Heart right ventricle (tissue), 16 donors: ENCODE data around the gene PDIA2. TPM values are rescaled to one million over a fixed set of nuclear protein-coding genes. Genes with fewer than 3 reads are reported as not detected.
A peak's percentile ranks its signal among the peaks of the same experiment; 100 is the strongest.
"Not testable (repeated sequence)": the region's sequence is repeated elsewhere in the genome, so short reads cannot be mapped to it uniquely, and the experiment has no call there.

Experiments
- ATAC-seq, 8 donors: fragments of 200-7000 bp; cut with Tn5 transposase; one replicate each; pipeline ENCODE4 v1.9.1; 2020; ENCODE audit warnings: mild to moderate bottlenecking in 8 of 8, moderate library complexity in 8 of 8, moderate number of reproducible peaks in 1 of 8
- DNase-seq, 2 donors: peaks; one replicate each; pipeline ENCODE4 v3.0.0-alpha.2; 2020
- H3K27ac ChIP-seq, 10 donors: fragments of 200-600 bp; sonication (generic) in 2 of 10; one replicate each; pipeline versions ENCODE4 v1.5.0 to v1.8.0; 2020 to 2022; ENCODE audit warnings: mild to moderate bottlenecking in 3 of 10
- H3K27me3 ChIP-seq, 7 donors: fragments of 200-600 bp; one replicate each; pipeline ENCODE4 v1.8.0; 2021 to 2022; ENCODE audit warnings: mild to moderate bottlenecking in 2 of 7
- H3K36me3 ChIP-seq, 9 donors: fragments of 200-600 bp; sonication (generic) in 1 of 9; one replicate each; pipeline versions ENCODE4 v1.5.0 to v1.8.0; 2020 to 2022; ENCODE audit warnings: mild to moderate bottlenecking in 2 of 9
- H3K4me1 ChIP-seq, 9 donors: fragments of 200-600 bp; sonication (generic) in 1 of 9; one replicate each; pipeline versions ENCODE4 v1.5.0 to v1.8.0; 2020 to 2022; ENCODE audit warnings: mild to moderate bottlenecking in 4 of 9
- H3K4me3 ChIP-seq, 10 donors: fragments of 200-600 bp; sonication (generic) in 2 of 10; one replicate each; pipeline versions ENCODE4 v1.5.0 to v1.8.0; 2020 to 2022; ENCODE audit warnings: mild to moderate bottlenecking in 7 of 10, moderate library complexity in 2 of 10
- H3K9me3 ChIP-seq, 11 donors: fragments of 200-600 bp in 10 of 11; sonication (generic) in 2 of 11; one replicate each; pipeline versions ENCODE4 v1.5.0 to v1.8.0; 2013 to 2022; ENCODE audit warnings: mild to moderate bottlenecking in 2 of 11, control low read depth in 1 of 11, moderate library complexity in 1 of 11
- CTCF ChIP-seq, 9 donors: fragments of 200-600 bp; sonication (generic) in 2 of 9; IDR thresholded peaks; one replicate each; pipeline versions ENCODE4 v1.5.0 to v1.8.0; 2021 to 2022; ENCODE audit warnings: antibody characterized with exemption in 9 of 9, mild to moderate bottlenecking in 5 of 9, moderate library complexity in 1 of 9
- WGBS, 2 donors: extraction: QIAGEN DNeasy Blood & Tissue Kit; methylation state at CpG; one replicate each; pipeline ENCODE4 v1.1.7; 2013; ENCODE audit warnings: inconsistent platforms in 1 of 2; 5-methylcytosine and 5-hydroxymethylcytosine counted together
- intact Hi-C, 10 donors: fragments of 100-400 bp; cut with DNase I; formaldehyde crosslinking; loops; one replicate each; pipeline versions ENCODE4 v1.11.1 to v1.14.2; 2022
- polyA plus RNA-seq, 2 donors: library from polyadenylated mRNA; stranded (reverse); fragments of 200-250 nt; gene quantifications; one replicate each; pipeline ENCODE4 v1.2.3, GENCODE V29; 2013
- total RNA-seq, 10 donors: library from RNA; stranded (reverse); fragmentation: NEBNext Ultra II Directional in 3 of 10; extraction: Animal tissue kit (Norgen Biotek cat#: 25700) in 3 of 10; gene quantifications; one replicate each; pipeline versions ENCODE4 v1.2.1 to v1.2.4, GENCODE V29; 2021 to 2023
- donor health status: Arrhythmogenic right ventricular cardiomyopathy.
- donor health status: ischemic (EF 13 %, LVEDD 7.1; RV severe dilation, severe dysfunction).
- donor health status: healthy with polysubstance abuse.
- donor health status: DM: no; HTN: yes; CAD: no.
- donor health status: DM: no; HTN: no; CAD: no.
- donor health status: ischemic (EF 25% LVEDD 6.9; RV normal size, moderate dysfunction).
- donor health status: ischemic (EF 25% LVEDD 5.7; RV mildly dilated, moderate dysfunction).
- donor health status: healthy.
- donor health status: DM: yes; HTN: yes; CAD: no.
- donor health status: Ischemic cardiomyopathy.
- donor health status: ischemic (EF 35%, LVEDD 5.7; RV mildly dilated, moderate dysfunction).
- donor health status: nonischemic (EF 11% LVEDD 7.7; RV severe dilation, severe dysfunction).
- donor health status: DM: yes; HTN: yes; CAD: no.
- donor health status: PGD.
- donor health status: ischemic (EF 29% LVEDD 5.4; RV normal size, mild dysfunction).
- donor health status: nonischemic (EF 23%, LVEDD 6.1; RV moderate dilation, normal function).

The PDIA2 gene
- total and polyA plus RNA-seq, 12 donors: 0.32 to 14.0 (median 2.9) TPM

GRCh38 chr16:266258-267164 lies 16.5 kb upstream of the PDIA2 start:
- 70 to 85% methylated on average over 20 to 25 of the region's 25 CpGs for WGBS, 2 donors
- DNase-seq (no peak), ATAC-seq (peak in 1 of 8 donors; percentile 9)
- Histone ChIP-seq H3K4me3 (no peak overlapping the region), H3K27ac (no peak overlapping the region), H3K9me3 (no peaks in the 10 kb centered on the region), H3K36me3 (peaks cover 0 to 46% (median 29%) of the 10 kb centered on the region in 9 donors), H3K4me1 (no peaks in the 10 kb centered on the region), H3K27me3 (no peaks in the 10 kb centered on the region)
- TF ChIP-seq CTCF (IDR thresholded peaks at IDR 0.05): no peak
- intact Hi-C loops: no loop called here

- 85 to 90% methylated on average over 17 of the region's 17 CpGs for WGBS, 2 donors
- ATAC-seq, H3K27me3 ChIP-seq, DNase-seq, H3K4me1 ChIP-seq, H3K27ac ChIP-seq, intact Hi-C loops, H3K4me3 ChIP-seq, H3K9me3 ChIP-seq: not testable (repeated sequence)
- H3K36me3 ChIP-seq: peaks cover 0 to 35% (median 20%) of the 10 kb centered on the region in 9 donors
Measured at GRCh38 chr16:267562-267961, 15.4 kb upstream of the PDIA2 start.

- WGBS, 2 donors: 69 to 70% methylated on average over 40 of the region's 40 CpGs
Measured at GRCh38 chr16:268141-269053, 14.6 kb upstream of the PDIA2 start.

GRCh38 chr16:269061-269796 lies 13.7 kb upstream of the PDIA2 start:
- ATAC-seq: no peak
- Histone ChIP-seq H3K4me3 (no peak overlapping the region), H3K4me1 (no peaks in the 10 kb centered on the region), H3K27ac (no peak overlapping the region), H3K9me3 (no peaks in the 10 kb centered on the region), H3K36me3 (peaks cover 0 to 19% (median 5%) of the 10 kb centered on the region in 9 donors), H3K27me3 (peaks cover 0 to 4% (median 0%) of the 10 kb centered on the region in 7 donors)
- intact Hi-C loops: no loop called here
- TF ChIP-seq CTCF (IDR thresholded peaks at IDR 0.05): no peak
- no peak for DNase-seq
- 84 to 86% methylated on average over 23 to 24 of the region's 24 CpGs for WGBS, 2 donors

More at GRCh38 chr16:268141-269053, 14.6 kb upstream of the PDIA2 start:
- Histone ChIP-seq H3K9me3 (no peaks in the 10 kb centered on the region), H3K27ac (no peak overlapping the region), H3K36me3 (peaks cover 0 to 27% (median 12%) of the 10 kb centered on the region in 9 donors), H3K27me3 (no peaks in the 10 kb centered on the region), H3K4me1 (no peaks in the 10 kb centered on the region), H3K4me3 (no peak overlapping the region)
- TF ChIP-seq CTCF (IDR thresholded peaks at IDR 0.05): no peak
- intact Hi-C loops: no loop called here
- DNase-seq: no peak
- ATAC-seq: no peak
